BJ (cell line): ENCODE measurements around the gene DEPDC7. TPM values are rescaled to one million over a fixed set of nuclear protein-coding genes. Genes with fewer than 3 reads are reported as not detected.
"Not testable (repeated sequence)": the region's sequence is repeated elsewhere in the genome, so short reads cannot be mapped to it uniquely, and the experiment has no call there.

Source experiments
- CTCF ChIA-PET: fragments of 350-600 bp; formaldehyde crosslinking; extraction: SDS; loops from one replicate; lab custom pipeline; 2021; ENCODE audit warnings: antibody characterized with exemption, inconsistent platforms; lab: Yijun Ruan, JAX
- POLR2A ChIA-PET: fragments of 300-600 bp; sonication (Branson Sonifier 250); formaldehyde crosslinking; extraction: SDS; loops from one replicate; lab custom pipeline; 2021; ENCODE audit warnings: antibody characterized with exemption; lab: Charles Lee
- DNase-seq: peaks from one replicate; pipeline ENCODE4 v3.0.0-alpha.2; 2011; ENCODE audit warnings: low read depth
- H3K27me3 ChIP-seq: 2 replicates; pipeline ENCODE4 v1.6.0; 2011; ENCODE audit warnings: low read length; ENCODE audit not compliant: control insufficient read depth, insufficient read depth
- H3K36me3 ChIP-seq: 2 replicates; pipeline ENCODE4 v1.5.1; 2011; ENCODE audit warnings: low read length; ENCODE audit not compliant: control insufficient read depth, insufficient read depth
- H3K4me3 ChIP-seq: 2 replicates; pipeline ENCODE4 v1.5.1; 2011; ENCODE audit warnings: low read depth, mild to moderate bottlenecking, control low read depth, low read length
- polyA plus RNA-seq: library from polyadenylated mRNA; depleted of rRNA; stranded (reverse); fragments of >200 nt; gene quantifications from 2 replicates; pipeline ENCODE4 v1.2.3, GENCODE V29; 2011
- TF ChIP-seq, protein P1 (sequence below): IDR thresholded peaks from 2 replicates; pipeline ENCODE4 v1.5.1; 2011; ENCODE audit warnings: low read depth, mild to moderate bottlenecking, control low read depth, inconsistent platforms, low read length, moderate library complexity; ENCODE audit not compliant: insufficient read depth

Gene DEPDC7
- polyA plus RNA-seq, 1 experiment = 4.2 TPM

DNA sequence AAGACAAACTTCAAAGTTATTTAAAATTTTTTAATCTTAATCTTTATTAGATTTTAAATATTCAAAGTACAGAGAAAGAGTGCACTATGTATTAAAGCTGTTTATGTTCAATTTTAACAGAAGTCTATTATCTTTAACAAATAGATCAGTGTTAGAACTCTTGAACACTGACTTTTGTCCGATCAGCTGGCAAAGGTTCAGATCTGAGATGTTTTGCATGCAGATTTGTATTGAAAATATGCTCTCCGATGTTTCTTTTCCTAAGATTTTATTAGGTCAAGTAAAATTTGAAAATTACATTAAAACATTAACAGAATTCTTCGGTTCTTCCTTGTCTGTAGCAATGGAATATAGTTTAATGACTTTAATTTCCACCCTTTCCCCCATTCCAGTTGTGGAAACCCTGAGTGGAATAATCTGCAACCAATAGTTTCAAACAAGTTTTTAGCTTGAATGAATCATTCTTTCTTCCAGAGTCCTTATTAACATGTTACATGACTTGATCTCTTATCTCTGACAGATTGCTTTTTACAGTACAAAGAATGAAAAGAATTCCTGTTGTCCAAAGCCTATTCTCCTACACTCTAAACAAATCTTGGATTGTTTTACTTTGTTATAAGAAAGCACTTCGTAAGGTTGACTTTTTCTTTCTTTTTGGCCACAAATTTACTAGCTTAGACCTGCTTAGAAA lies 12.3 kb downstream of the DEPDC7 start:
- Histone ChIP-seq H3K36me3 (no peaks in the 10 kb centered on the region), H3K4me3 (no peak overlapping the region), H3K27me3 (no peaks in the 10 kb centered on the region)
- ChIA-PET POLR2A (interaction anchor here (0.5 kb wide), 1 partner anchor 800 kb away, joined by 4 read pairs; no protein-coding TSS in a partner anchor), CTCF (interaction anchor here (0.9 to 2.4 kb wide), 2 partner anchors 12 to 38 kb away, joined by 5 to 9 read pairs; partner anchors contain the start of gene DEPDC7)
- TF ChIP-seq, protein P1, sequence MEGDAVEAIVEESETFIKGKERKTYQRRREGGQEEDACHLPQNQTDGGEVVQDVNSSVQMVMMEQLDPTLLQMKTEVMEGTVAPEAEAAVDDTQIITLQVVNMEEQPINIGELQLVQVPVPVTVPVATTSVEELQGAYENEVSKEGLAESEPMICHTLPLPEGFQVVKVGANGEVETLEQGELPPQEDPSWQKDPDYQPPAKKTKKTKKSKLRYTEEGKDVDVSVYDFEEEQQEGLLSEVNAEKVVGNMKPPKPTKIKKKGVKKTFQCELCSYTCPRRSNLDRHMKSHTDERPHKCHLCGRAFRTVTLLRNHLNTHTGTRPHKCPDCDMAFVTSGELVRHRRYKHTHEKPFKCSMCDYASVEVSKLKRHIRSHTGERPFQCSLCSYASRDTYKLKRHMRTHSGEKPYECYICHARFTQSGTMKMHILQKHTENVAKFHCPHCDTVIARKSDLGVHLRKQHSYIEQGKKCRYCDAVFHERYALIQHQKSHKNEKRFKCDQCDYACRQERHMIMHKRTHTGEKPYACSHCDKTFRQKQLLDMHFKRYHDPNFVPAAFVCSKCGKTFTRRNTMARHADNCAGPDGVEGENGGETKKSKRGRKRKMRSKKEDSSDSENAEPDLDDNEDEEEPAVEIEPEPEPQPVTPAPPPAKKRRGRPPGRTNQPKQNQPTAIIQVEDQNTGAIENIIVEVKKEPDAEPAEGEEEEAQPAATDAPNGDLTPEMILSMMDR = no peak
- no peak for DNase-seq

DNA sequence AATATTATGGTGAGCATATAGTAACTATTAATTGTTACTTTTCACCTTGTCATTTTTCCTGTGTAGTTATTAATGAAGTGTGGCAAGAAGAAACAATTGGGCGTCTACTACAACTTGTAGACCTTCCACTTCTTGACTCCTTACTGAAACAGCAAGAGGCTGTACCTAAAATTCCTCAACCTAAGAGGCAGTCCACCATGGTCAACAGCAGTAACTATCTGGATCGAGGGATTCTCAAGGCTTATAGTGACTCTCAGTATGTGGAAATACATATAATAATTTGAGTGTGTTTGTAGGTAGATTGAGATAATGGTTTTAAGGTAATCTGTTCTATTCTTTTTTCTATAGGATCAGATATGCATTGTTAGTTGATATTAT lies 12.8 kb downstream of the DEPDC7 start:
- CTCF ChIA-PET = interaction anchor here (0.6 to 2.4 kb wide), 4 partner anchors 12 to 195 kb away, joined by 3 to 9 read pairs (median 4); partner anchors contain the start of gene DEPDC7
- Histone ChIP-seq H3K36me3 (no peaks in the 10 kb centered on the region), H3K27me3 (no peaks in the 10 kb centered on the region), H3K4me3 (no peak overlapping the region)
- DNase-seq = no peak
- POLR2A ChIA-PET = no interaction called here
- TF ChIP-seq, protein P1 = no peak

DNA sequence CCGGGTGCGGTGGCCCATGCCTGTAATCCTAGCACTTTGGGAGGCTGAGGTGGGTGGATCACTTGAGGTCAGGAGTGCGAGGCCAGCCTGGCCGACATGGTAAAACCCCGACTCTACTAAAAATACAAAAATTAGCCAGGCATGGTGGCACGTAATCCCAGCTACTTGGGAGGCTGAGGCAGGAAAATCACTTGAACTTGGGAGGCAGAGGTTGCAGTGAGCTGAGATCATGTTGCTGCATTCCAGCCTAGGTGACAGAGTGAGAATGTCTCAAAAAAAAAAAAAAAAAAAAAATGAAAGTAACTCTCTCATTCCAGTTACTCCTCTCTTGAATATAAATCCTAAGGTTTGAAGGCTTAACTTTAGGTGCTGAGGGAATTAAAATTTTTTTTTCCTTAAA lies 13.5 kb downstream of the DEPDC7 start:
- ChIA-PET POLR2A (interaction anchor here (0.6 kb wide), 1 partner anchor 11 kb away, joined by 13 read pairs; no protein-coding TSS in a partner anchor), CTCF (interaction anchor here (0.6 to 2.4 kb wide), 4 partner anchors 11 to 196 kb away, joined by 3 to 9 read pairs (median 4); partner anchors contain the start of gene DEPDC7)
- not testable (repeated sequence) for H3K4me3 ChIP-seq, H3K27me3 ChIP-seq, H3K36me3 ChIP-seq, DNase-seq

DNA sequence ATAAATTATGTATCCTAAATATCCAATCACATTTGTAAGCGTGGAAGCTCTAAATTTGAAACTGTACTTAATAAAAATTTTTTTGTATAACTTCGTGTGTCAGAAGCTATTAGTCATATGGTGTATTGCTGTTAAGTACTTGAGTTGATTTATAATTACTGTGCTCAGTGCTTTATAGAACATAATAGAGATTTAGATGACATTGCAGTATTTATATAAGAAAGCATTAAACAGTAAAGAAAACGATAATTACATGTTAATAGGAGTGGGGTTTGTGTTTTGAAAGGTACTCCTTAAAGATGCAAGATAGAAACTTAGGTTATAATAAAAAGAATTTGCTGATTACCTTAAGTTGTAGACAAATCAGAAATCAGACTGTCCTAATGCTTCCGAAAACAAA lies 17.8 kb downstream of the DEPDC7 start:
- Histone ChIP-seq H3K4me3 (no peak overlapping the region), H3K27me3 (no peaks in the 10 kb centered on the region), H3K36me3 (no peaks in the 10 kb centered on the region)
- TF ChIP-seq, protein P1 = no peak
- ChIA-PET CTCF (no interaction called here), POLR2A (no interaction called here)
- no peak for DNase-seq

DNA sequence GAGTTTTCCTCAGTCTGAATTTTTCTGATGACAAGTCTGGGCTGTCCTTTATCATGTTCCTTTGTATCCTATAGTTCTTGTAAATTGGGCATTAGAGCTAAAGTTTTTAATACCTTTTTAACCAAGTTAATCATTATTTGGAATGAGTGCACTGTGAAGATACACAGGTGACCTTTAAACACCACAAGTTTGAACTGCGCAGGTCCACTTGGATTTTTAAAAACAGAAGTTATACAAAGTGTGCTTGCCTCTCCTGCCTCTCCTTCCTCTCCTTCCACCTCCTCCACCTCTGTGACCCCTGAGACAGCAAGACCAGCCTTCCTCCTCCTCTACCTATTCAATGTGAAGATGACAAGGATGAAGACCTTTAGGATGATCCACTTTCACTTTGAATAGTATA lies 19.3 kb downstream of the DEPDC7 start:
- Histone ChIP-seq H3K36me3 (no peaks in the 10 kb centered on the region), H3K4me3 (no peak overlapping the region), H3K27me3 (no peaks in the 10 kb centered on the region)
- no peak for DNase-seq
- CTCF ChIA-PET = no interaction called here
- POLR2A ChIA-PET = no interaction called here
- TF ChIP-seq, protein P1 = no peak
